Measurements from ENCODE around the gene EIF5A. TPM values are rescaled to one million over a fixed set of nuclear protein-coding genes. Genes with fewer than 3 reads are reported as not detected.
A peak's percentile ranks its signal among the peaks of the same experiment; 100 is the strongest.

EIF5A gene
- polyA plus RNA-seq, 2 of the 4 experiments (the other 2 are of a cell fraction), result 969 to 1,918 TPM

DNA sequence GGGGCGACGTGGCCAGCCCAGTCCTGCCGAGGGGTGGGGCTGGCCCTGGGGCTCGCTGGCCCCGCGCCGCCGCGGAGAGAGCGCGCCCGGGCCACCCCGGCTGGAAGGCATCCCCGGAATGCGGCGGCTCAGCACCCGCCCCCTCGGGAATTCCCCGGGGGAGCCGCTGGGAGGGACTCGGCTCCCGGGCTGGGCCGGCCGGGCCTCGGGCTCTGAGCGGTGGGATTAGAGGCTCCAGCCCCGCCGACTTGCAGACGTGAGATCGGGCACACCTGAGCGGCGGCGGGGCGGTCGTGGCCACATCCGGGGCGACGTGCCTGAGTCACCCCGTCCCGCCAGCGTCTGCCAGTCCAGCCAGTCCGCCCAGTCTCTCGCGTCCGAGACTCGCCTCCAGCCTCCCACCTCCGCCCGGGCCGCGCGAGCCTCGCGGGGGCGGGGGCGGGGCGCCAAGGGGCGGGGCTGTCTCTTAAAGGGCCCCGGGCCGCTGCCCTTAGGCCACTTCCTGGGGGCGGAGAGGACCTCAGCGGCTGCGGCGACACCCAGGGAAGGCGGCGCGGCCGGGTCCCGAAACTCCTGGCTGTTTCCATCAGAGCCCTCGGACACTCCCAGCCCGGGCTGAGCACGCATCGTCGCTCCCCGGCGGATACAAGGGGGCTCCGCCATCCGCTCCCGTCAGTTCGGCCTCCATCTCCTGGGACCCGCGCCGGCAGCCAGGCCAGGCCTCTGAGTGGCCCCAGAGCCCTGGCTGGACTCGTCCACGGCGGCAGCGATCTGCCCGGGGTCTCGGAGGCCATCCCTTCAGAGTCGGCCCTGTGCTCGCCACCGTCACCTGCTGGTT is 44.5 kb downstream of the EIF5A start, which contains the start of gene KCTD11 (continued):
- TF ChIP-seq HOXB5 (CRISPR knock-in tag; IDR thresholded peaks at IDR 0.05) (no peak), POLR2A (IDR thresholded peaks at IDR 0.05; ENCODE audit: low read length) (peak; percentile 69), JUN (IDR thresholded peaks at IDR 0.05) (peak; percentile 92 to 96), EP300 (IDR thresholded peaks at IDR 0.05) (peak in 1 of 2 experiments; percentile 39; a peak in 1 of 5 replicates), HDAC2 (IDR thresholded peaks at IDR 0.05) (no peak), TP53 (CRISPR knock-in tag; IDR thresholded peaks at IDR 0.05) (0 out of 2 replicates have a peak, but pooled peaks have one; percentile 17), JUNB (IDR thresholded peaks at IDR 0.05) (peak; percentile 26; the same call in 1 of the 2 replicates), MYC (IDR thresholded peaks at IDR 0.05; ENCODE audit: borderline replicate concordance, low read length) (no peak; the same call in 1 of the 2 replicates), HOXB13 (CRISPR knock-in tag; IDR thresholded peaks at IDR 0.05; ENCODE audit: low read depth) (no peak), FOSL2 (IDR thresholded peaks at IDR 0.05) (no peak), FOSL2 (CRISPR knock-in tag; IDR thresholded peaks at IDR 0.05) (peak; percentile 80), GATA3 (IDR thresholded peaks at IDR 0.05; ENCODE audit: borderline replicate concordance) (0 out of 2 replicates have a peak, but pooled peaks have one; percentile 25), MAFK (IDR thresholded peaks at IDR 0.05; ENCODE audit: partially characterized antibody) (peak; percentile 23)
- TF ChIP-seq, protein P1, sequence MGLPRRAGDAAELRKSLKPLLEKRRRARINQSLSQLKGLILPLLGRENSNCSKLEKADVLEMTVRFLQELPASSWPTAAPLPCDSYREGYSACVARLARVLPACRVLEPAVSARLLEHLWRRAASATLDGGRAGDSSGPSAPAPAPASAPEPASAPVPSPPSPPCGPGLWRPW (IDR thresholded peaks at IDR 0.05), result no peak

DNA sequence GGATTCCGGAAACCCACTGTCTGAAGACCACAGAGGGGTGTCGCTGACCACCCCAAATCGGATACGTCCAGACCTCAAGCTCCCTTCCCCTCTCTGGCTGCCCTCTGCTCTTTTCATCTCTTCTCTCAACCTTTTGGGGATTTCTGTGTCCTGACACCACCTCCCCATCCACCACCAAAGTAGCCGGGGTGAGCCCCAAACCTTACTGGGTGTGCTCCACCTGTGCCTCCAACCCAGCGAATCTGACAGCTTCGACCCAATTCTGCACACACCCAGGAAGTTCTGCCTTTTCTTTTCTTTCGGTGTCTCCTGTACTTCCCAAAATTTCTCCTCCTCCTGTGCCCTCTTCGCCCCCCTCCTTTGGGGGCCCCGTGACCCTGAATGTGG is 45.1 kb downstream of the EIF5A start:
- ChIA-PET POLR2A (interaction anchor here (1.3 to 3.9 kb wide), 3 partner anchors 42 to 51 kb away, joined by 3 to 25 read pairs (median 4); partner anchors contain the start of genes PLSCR3 and TMEM256), CTCF (interaction anchor here (0.6 to 6.6 kb wide), 18 partner anchors 9 to 208 kb away, joined by 3 to 232 read pairs (median 6); partner anchors contain the start of genes ACAP1, FGF11, PLSCR3 and SENP3)
- no peak for TF ChIP-seq PHF8 (IDR thresholded peaks at IDR 0.05; ENCODE audit: borderline replicate concordance, low read depth)
- TF ChIP-seq, protein P2, sequence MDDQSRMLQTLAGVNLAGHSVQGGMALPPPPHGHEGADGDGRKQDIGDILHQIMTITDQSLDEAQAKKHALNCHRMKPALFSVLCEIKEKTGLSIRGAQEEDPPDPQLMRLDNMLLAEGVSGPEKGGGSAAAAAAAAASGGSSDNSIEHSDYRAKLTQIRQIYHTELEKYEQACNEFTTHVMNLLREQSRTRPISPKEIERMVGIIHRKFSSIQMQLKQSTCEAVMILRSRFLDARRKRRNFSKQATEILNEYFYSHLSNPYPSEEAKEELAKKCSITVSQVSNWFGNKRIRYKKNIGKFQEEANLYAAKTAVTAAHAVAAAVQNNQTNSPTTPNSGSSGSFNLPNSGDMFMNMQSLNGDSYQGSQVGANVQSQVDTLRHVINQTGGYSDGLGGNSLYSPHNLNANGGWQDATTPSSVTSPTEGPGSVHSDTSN (IDR thresholded peaks at IDR 0.05), result no peak
- TF ChIP-seq CBX8 (IDR thresholded peaks at IDR 0.05), result no peak
- TF ChIP-seq, protein P3, sequence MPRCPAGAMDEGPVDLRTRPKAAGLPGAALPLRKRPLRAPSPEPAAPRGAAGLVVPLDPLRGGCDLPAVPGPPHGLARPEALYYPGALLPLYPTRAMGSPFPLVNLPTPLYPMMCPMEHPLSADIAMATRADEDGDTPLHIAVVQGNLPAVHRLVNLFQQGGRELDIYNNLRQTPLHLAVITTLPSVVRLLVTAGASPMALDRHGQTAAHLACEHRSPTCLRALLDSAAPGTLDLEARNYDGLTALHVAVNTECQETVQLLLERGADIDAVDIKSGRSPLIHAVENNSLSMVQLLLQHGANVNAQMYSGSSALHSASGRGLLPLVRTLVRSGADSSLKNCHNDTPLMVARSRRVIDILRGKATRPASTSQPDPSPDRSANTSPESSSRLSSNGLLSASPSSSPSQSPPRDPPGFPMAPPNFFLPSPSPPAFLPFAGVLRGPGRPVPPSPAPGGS (IDR thresholded peaks at IDR 0.05), result no peak
- TF ChIP-seq MAFK (IDR thresholded peaks at IDR 0.05; ENCODE audit: partially characterized antibody), result no peak
- TF ChIP-seq FOSB (CRISPR knock-in tag; IDR thresholded peaks at IDR 0.05), result no peak
- TF ChIP-seq FOSL2 (IDR thresholded peaks at IDR 0.05), result no peak
- no peak for TF ChIP-seq FOSL2 (CRISPR knock-in tag; IDR thresholded peaks at IDR 0.05)
- TF ChIP-seq HOXB5 (CRISPR knock-in tag; IDR thresholded peaks at IDR 0.05), result no peak
- TF ChIP-seq ZNF302 (CRISPR knock-in tag; IDR thresholded peaks at IDR 0.05), result no peak
- TF ChIP-seq HOXA7 (CRISPR knock-in tag; IDR thresholded peaks at IDR 0.05), result no peak
- TF ChIP-seq JUNB (IDR thresholded peaks at IDR 0.05), result no peak
- TF ChIP-seq ZFP36 (IDR thresholded peaks at IDR 0.05; ENCODE audit: borderline replicate concordance, partially characterized antibody), result no peak
- TF ChIP-seq HEYL (CRISPR knock-in tag; IDR thresholded peaks at IDR 0.05), result no peak
- no peak for TF ChIP-seq RAD21 (conservative IDR thresholded peaks at IDR 0.05 in 1 of 2, IDR thresholded peaks at IDR 0.05 in 1 of 2)
- no peak for TF ChIP-seq HDAC2 (IDR thresholded peaks at IDR 0.05)
- TF ChIP-seq RNF2 (IDR thresholded peaks at IDR 0.05; ENCODE audit: borderline replicate concordance, low read depth), result no peak
- no peak for TF ChIP-seq NFE2L2 (conservative IDR thresholded peaks at IDR 0.05; ENCODE audit: low read length)
- peak overlapping the region; percentile 92 to 96 for H3K27ac ChIP-seq
- DNase-seq (ENCODE audit: low read depth in 1 of 2, low spot score in 1 of 2), result no peak
- ATAC-seq, result no peak
- FAIRE-seq, result no peak
- whole genome bisulfite sequencing (ENCODE audit: missing lambda C conversion rate), result 46% methylated on average over 10 of the region's 10 CpGs
- no peaks in the 10 kb centered on the region for H3K9me3 ChIP-seq
- peak overlapping the region; percentile 70 for H3K4me3 ChIP-seq
- peaks cover 52% of the 10 kb centered on the region for H3K4me1 ChIP-seq
- H3K4me2 ChIP-seq, result peak overlapping the region; percentile 90

Data from A549 (cell line).